Stimulated activated CD8-positive, alpha-beta memory T cell treated with anti-CD3 and anti-CD28 coated beads, Interleukin-2, amount 100 ng/mL, for 48 hours (primary cell): ENCODE data around the gene ATP6V1C2.
"Not testable (repeated sequence)": the region's sequence is repeated elsewhere in the genome, so short reads cannot be mapped to it uniquely, and the experiment has no call there.

Experiments
- DNase-seq, 2 donors: peaks; one replicate each; pipeline ENCODE4 v3.0.0-alpha.2; 2020; ENCODE audit warnings: low read depth in 2 of 2

ATP6V1C2 gene

DNA sequence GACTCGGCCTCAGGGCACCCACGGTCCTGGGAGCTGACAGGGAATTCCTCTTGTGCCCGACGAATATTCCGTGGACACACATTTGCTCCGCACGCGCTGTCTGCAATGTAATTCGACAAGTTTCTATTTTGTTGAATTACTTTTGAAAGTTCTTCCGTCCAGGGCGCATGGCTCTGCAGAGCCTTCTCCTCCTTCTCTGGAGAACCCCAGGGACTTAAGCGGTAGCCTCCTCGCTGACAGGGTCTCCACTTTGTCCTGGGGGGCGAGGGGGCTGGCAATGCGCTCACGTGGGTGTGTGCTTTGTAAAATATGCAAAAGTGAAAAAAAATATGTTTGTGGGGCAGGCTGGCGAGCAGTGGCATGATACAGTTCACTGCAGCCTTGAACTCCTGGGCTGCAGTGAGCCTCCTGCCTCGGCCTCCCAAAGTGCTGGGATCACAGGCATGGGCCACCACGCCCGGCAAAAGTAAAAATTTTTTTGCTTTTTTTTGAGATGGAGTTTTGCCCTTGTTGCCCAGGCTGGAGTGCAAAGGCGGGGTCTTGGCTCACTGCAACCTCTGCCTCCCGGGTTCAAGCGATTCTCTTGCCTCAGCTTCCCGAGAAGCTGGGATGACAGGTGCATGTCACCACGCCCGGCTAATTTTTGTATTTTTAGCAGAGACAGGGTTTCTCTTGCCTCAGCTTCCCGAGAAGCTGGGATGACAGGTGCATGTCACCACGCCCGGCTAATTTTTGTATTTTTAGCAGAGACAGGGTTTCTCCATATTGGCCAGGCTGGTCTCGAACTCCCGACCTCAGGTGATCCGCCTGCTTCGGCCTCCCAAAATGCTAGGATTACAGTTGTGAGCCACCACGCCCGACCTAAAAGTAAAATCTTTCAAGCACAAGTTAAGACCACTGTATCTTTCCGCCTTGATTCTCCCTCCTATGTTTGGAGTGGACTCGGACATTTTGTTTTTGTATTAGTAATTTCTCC, 92.0 kb downstream of the ATP6V1C2 start:
- not testable (repeated sequence) for DNase-seq

DNA sequence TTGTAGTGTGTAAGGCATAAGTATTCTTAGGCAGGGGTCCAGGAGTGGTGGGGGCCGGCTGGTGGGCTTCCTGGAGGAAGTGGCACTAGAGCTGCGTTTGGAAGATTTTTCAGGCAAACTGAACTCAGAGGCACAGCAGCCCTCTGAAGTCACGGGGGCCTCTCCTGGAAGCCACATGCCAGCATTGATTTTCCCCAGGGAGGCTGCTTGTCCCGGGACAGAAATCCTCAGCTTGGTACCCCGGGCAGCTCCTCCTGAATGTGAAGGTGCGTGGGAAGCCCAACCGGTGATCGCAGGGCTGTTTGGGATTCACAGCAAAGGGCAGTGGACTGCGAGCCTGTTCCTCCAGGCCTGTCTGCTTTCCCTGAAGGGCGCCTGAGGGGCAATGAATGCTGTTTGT, 92.7 kb downstream of the ATP6V1C2 start:
- DNase-seq, result no peak

- DNase-seq, result no peak
Measured at GRCh38 chr2:10814571-10815331, 93.3 kb downstream of the ATP6V1C2 start.

- DNase-seq, result no peak
Measured at GRCh38 chr2:10817413-10817812, 96.0 kb downstream of the ATP6V1C2 start.

GRCh38 chr2:10818305-10818704, 96.9 kb downstream of the ATP6V1C2 start:
- not testable (repeated sequence) for DNase-seq

GRCh38 chr2:10818984-10819383, 97.6 kb downstream of the ATP6V1C2 start:
- no peak for DNase-seq

DNA sequence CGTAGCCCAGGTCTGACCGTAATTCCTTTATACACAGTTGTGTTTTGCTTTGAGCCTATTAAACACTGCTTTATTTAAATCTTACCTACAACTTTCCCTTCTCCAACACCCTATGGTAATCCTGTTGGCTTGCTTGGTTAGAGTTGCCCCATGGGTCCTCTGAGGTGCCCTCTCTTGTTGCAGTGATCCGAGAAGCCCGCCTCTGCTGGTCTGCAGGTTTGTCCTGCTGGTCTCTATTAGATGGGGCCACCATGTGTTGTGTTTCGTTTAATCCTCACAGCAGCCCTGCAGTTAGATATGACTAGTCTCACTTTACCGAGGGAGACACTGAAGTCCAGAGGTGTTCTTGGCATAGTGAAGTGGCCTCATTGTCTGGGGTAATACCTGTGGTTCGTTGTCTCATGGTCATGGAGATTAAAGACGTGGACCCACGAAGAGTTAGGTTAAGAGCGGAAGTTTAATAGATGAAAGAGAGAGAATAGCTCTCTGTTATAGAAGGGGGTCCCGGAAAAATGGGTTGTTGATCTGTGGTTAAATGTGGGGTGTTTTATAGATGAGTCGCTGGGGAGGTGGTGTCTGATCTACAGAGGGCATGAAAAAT, 98.4 kb downstream of the ATP6V1C2 start:
- no peak for DNase-seq

- no peak for DNase-seq
Measured at GRCh38 chr2:10820562-10820961, 99.1 kb downstream of the ATP6V1C2 start.

GRCh38 chr2:10820978-10821695, 99.7 kb downstream of the ATP6V1C2 start:
- no peak for DNase-seq

DNA sequence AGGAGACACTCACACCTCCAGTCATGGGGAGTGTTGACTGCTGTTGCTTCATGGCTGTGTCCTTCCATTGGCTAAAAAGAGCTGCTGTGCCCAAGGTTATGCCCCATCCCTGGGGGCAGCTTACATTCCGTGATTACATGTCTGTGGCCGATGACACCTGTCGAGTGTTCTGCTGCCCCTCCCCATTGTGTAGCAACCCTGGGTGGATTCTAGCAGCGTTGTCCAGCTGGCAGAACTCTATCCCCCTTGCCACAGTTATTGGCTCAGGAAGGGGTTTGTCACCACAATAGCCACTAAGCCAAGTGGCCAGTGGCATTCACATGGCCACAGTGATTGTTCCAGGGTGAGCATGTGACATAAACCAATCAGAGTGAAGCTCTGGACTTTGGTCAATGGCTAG, 102.8 kb downstream of the ATP6V1C2 start:
- DNase-seq, result no peak

GRCh38 chr2:10826026-10826425, 104.6 kb downstream of the ATP6V1C2 start:
- no peak for DNase-seq

GRCh38 chr2:10826625-10827024, 105.2 kb downstream of the ATP6V1C2 start:
- DNase-seq, result no peak

- no peak for DNase-seq
Measured at GRCh38 chr2:10828346-10828745, 106.9 kb downstream of the ATP6V1C2 start.

GRCh38 chr2:10829299-10829698, 107.9 kb downstream of the ATP6V1C2 start:
- DNase-seq, result no peak

- no peak for DNase-seq
Measured at GRCh38 chr2:10830203-10830602, 108.8 kb downstream of the ATP6V1C2 start.

GRCh38 chr2:10830641-10831399, 109.4 kb downstream of the ATP6V1C2 start:
- no peak for DNase-seq

- no peak for DNase-seq
Measured at GRCh38 chr2:10831400-10831985, 110.1 kb downstream of the ATP6V1C2 start.

DNA sequence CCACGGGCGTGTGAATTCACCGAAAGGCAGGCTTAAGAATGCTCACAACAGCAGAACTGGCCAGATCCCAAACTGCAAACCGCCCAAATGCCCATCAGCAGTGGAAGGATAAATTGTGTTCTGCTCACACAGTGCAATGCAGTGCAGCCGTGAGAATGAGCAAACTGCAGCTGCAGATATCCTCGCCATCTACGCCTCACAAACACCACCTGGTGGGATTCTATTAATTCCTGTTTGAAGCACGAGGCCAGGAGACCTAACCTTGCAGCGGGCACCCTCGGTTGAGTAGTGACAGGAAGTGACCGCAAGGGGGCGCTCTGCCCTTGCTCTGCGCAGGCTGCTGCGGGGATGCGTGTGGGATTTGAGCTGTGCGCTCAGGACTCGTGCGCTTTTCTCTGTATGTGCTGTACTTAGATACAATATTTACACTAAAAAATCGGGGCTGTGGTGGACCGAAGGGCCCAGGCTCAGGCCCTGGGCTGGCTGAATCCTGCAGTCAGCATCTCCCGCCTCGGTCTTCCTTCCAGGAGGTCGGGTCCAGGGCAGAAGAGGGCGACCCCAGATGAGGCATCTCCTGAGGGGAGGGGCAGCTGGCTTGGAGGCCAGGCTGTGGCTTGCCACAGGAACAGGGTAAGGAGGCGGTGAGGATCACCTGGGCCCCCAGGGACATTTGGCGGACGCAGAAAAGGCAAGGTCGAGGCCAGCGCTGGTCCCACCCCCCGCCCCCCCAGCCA, 110.9 kb downstream of the ATP6V1C2 start:
- peak; percentile 68 to 76 for DNase-seq

- no peak for DNase-seq
Measured at GRCh38 chr2:10833021-10833420, 111.6 kb downstream of the ATP6V1C2 start.
